ENCODE measurements around the gene CLOCK. TPM values are rescaled to one million over a fixed set of nuclear protein-coding genes. Genes with fewer than 3 reads are reported as not detected.

The CLOCK gene
- total and polyA plus RNA-seq, 10 of the 15 experiments (the other 5 are each of a cell fraction or from before 2014, with no cell fraction given): 2.8 to 11.7 (median 10.4) TPM

- no peak overlapping the region for H3K4me3 ChIP-seq
- no peaks in the 10 kb centered on the region for H3K4me1 ChIP-seq (ENCODE audit: control insufficient read depth, insufficient read depth, low read length)
- no peak for FAIRE-seq
- intact Hi-C loops (cut with micrococcal nuclease; ENCODE audit: unreplicated experiment): no loop called here
- TF ChIP-seq ZNF687 (IDR thresholded peaks at IDR 0.05) (no peak), SMC3 (IDR thresholded peaks at IDR 0.05; ENCODE audit: borderline replicate concordance, low read length) (no peak), DPF2 (IDR thresholded peaks at IDR 0.05) (no peak), SREBF1 (IDR thresholded peaks at IDR 0.05; ENCODE audit: low read length) (no peak), RBBP5 (conservative IDR thresholded peaks at IDR 0.05) (no peak), RELA (IDR thresholded peaks at IDR 0.05; ENCODE audit: borderline replicate concordance, partially characterized antibody) (no peak), MYC (IDR thresholded peaks at IDR 0.05; ENCODE audit: insufficient read depth, insufficient read length, insufficient replicate concordance, low read length, severe bottlenecking) (no peak), NFYA (IDR thresholded peaks at IDR 0.05; ENCODE audit: borderline replicate concordance, low read depth, low read length) (no peak), REST (IDR thresholded peaks at IDR 0.05; ENCODE audit: low read depth, low read length) (no peak)
- ChIA-PET SMC1A (ENCODE audit: uncharacterized antibody, unreplicated experiment) (no interaction called here), RAD21 (ENCODE audit: unreplicated experiment) (no interaction called here), POLR2A (interaction anchor here (0.7 kb wide), 1 partner anchor 18 kb away, joined by 3 read pairs; no protein-coding TSS in a partner anchor), CTCF (interaction anchor here (1.5 kb wide), 1 partner anchor 9 kb away, joined by 3 read pairs; no protein-coding TSS in a partner anchor)
- no peaks in the 10 kb centered on the region for H4K20me1 ChIP-seq (ENCODE audit: control insufficient read depth, insufficient read depth)
- no peak overlapping the region for H3K4me2 ChIP-seq (ENCODE audit: control insufficient read depth, insufficient read depth)
- DNase-seq (ENCODE audit: low read depth, low spot score): no peak
- no peak for ATAC-seq
- H3K36me3 ChIP-seq (ENCODE audit: control insufficient read depth in 2 of 2, insufficient read depth in 2 of 2, low read length in 1 of 2): no peaks in the 10 kb centered on the region
- in situ Hi-C loops (cut with MboI): no loop called here
- H2AFZ ChIP-seq (ENCODE audit: control insufficient read depth, low read depth, low read length): no peak overlapping the region
- 14% methylated on average over 3 of the region's 3 CpGs for WGBS (ENCODE audit: insufficient coverage, insufficient replicate concordance, low lambda C conversion rate, missing lambda C conversion rate)
- H3K79me2 ChIP-seq (ENCODE audit: control insufficient read depth, insufficient read depth, low read length): no peaks in the 10 kb centered on the region
- BruUV-seq (replicated peaks): no TSS peak
- H3K27ac ChIP-seq (ENCODE audit: control insufficient read depth, insufficient read depth): no peak overlapping the region
- H3K9me3 ChIP-seq (replicated peaks; ENCODE audit: control insufficient read depth, insufficient read depth, low read length): no peaks in the 10 kb centered on the region
- no peak overlapping the region for H3K9ac ChIP-seq (ENCODE audit: control insufficient read depth, insufficient read depth, low read length)
- no peaks in the 10 kb centered on the region for H3K27me3 ChIP-seq (replicated peaks in 1 of 2; ENCODE audit: control insufficient read depth in 2 of 2, insufficient read depth in 2 of 2, low read length in 1 of 2)
These were observed 37.4 kb downstream of the CLOCK start for GRCh38 chr4:55509266-55509665.
